ENCODE results near the gene DISC1.

The DISC1 gene

DNA sequence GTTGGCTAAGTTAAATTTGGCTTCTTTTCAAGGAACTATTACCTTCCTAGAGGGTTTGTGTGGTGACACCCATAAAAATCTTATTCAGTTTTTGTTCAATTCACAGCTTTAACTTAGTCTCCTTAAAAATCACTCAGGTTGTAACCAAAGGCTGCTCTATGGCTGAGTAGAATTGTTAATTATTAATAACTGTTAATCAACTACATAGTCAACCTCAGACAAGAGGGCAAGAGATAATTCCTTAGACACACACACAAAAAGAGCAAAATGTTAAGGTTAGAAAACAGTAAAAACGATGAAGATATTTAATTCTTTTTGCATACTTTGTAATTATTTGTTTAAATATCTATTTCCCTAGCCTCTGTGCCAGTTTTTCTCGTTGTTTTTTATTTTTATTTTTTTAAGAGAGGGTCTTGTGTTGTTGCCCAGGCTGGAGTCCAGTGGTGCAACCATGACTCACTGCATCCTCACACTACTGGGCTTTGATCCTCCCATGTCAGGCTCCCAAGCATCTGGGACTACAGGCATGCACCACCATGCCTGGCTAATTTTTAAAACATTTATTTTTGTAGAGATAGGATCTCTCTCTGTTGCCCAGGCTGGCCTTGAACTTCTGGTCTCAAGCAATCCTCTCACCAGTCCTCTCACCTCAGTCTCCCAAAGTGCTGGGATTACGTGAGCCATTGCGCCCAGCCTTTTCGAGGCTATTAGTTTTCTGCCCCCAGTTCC, 215.2 kb downstream of the DISC1 start:
- ATAC-seq: no peak
- TF ChIP-seq SNAI2 (CRISPR knock-in tag; IDR thresholded peaks at IDR 0.05): no peak
- no peak for TF ChIP-seq TSHZ2 (CRISPR knock-in tag; IDR thresholded peaks at IDR 0.05)

DNA sequence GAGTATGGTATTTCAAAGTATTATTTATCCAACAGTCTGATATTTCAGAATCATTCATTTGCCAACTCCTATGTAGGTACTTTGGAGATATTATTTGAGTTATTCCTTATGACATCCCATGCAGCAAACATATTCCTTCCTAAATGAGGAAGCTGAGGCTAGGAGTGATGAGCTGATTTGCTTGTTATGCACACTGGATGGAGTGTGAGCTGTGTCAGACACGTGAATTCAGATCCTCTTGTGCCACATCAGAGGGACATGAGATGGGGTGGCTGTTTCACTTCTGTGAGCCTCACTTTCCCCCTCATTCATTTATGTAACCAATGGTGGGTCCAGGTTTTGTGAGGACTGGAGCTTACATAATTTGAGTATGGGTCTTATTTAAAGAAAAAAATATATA, 215.9 kb downstream of the DISC1 start:
- TF ChIP-seq TCF4 (CRISPR knock-in tag; IDR thresholded peaks at IDR 0.05; ENCODE audit: borderline replicate concordance) (no peak), ZFP3 (CRISPR knock-in tag; IDR thresholded peaks at IDR 0.05) (no peak), CSDC2 (CRISPR knock-in tag; IDR thresholded peaks at IDR 0.05) (no peak), TOX (CRISPR knock-in tag; IDR thresholded peaks at IDR 0.05; ENCODE audit: borderline replicate concordance) (no peak), ZC3H10 (CRISPR knock-in tag; IDR thresholded peaks at IDR 0.05) (no peak), ZNF8 (CRISPR knock-in tag; IDR thresholded peaks at IDR 0.05) (no peak), OSR1 (CRISPR knock-in tag; IDR thresholded peaks at IDR 0.05) (no peak), ZNF70 (CRISPR knock-in tag; IDR thresholded peaks at IDR 0.05) (no peak), ZNF565 (CRISPR knock-in tag; conservative IDR thresholded peaks at IDR 0.05; ENCODE audit: low read depth) (no peak), ESRRG (CRISPR knock-in tag; IDR thresholded peaks at IDR 0.05) (no peak), ISL1 (CRISPR knock-in tag; IDR thresholded peaks at IDR 0.05) (no peak), PPARA (CRISPR knock-in tag; IDR thresholded peaks at IDR 0.05; ENCODE audit: borderline replicate concordance) (no peak)
- TF ChIP-seq, protein P1, sequence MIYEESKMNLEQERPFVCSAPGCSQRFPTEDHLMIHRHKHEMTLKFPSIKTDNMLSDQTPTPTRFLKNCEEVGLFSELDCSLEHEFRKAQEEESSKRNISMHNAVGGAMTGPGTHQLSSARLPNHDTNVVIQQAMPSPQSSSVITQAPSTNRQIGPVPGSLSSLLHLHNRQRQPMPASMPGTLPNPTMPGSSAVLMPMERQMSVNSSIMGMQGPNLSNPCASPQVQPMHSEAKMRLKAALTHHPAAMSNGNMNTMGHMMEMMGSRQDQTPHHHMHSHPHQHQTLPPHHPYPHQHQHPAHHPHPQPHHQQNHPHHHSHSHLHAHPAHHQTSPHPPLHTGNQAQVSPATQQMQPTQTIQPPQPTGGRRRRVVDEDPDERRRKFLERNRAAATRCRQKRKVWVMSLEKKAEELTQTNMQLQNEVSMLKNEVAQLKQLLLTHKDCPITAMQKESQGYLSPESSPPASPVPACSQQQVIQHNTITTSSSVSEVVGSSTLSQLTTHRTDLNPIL (CRISPR knock-in tag; IDR thresholded peaks at IDR 0.05; ENCODE audit: low read depth): no peak
- ATAC-seq: no peak

GRCh38 chr1:231844986-231845502, 218.5 kb downstream of the DISC1 start:
- ATAC-seq: peak; percentile 32; the same call in 1 of the 3 replicates
- no peak for TF ChIP-seq ISL1 (CRISPR knock-in tag; IDR thresholded peaks at IDR 0.05)
- no peak for TF ChIP-seq ZC3H10 (CRISPR knock-in tag; IDR thresholded peaks at IDR 0.05)
- TF ChIP-seq BACH2 (CRISPR knock-in tag; IDR thresholded peaks at IDR 0.05; ENCODE audit: borderline replicate concordance): no peak
- no peak for TF ChIP-seq PATZ1 (CRISPR knock-in tag; IDR thresholded peaks at IDR 0.05; ENCODE audit: borderline replicate concordance)
- TF ChIP-seq ARNTL (CRISPR knock-in tag; IDR thresholded peaks at IDR 0.05; ENCODE audit: borderline replicate concordance, low read depth): no peak
- no peak for TF ChIP-seq ZNF70 (CRISPR knock-in tag; IDR thresholded peaks at IDR 0.05)
- TF ChIP-seq TCF4 (CRISPR knock-in tag; IDR thresholded peaks at IDR 0.05; ENCODE audit: borderline replicate concordance): no peak

DNA sequence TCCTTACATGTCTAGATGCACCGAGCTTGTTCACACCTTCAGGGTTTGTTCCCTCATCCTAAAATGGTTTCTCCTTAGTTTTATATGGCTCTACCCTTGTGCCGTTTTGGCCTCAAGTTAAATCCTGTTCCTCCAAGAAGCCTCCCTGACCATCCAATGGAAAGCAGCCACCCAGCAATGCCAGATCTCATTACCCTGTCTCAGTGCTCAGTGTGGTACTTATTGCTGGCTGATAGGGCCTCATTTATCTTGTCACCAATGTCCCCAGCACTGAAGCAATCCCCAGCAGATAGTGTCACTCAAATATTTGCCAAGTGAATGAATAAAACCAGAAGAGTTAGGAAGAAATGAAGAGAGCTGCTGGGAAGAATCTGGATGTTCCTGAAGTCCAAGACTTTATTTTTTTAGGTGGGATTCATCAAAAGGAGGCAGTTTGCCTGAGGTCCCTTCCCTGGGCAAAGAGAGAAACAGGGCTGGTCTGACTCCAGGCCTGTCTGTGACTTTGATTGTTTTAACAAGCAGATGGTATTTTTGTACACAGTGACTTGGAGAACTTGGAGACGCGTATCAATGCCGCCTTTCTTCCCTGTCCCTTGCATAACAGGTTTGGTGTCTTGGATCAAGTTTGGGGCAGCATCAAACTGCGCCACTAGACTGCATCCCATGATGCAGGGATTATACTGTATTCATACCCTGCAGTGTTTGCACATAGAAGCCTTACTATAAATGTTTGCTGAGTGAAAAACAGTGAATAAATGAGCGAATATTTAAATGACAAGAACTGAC, 221.2 kb downstream of the DISC1 start:
- ATAC-seq: no peak
- no peak for TF ChIP-seq OSR1 (CRISPR knock-in tag; IDR thresholded peaks at IDR 0.05)
- TF ChIP-seq GLIS3 (CRISPR knock-in tag; IDR thresholded peaks at IDR 0.05): no peak
- no peak for TF ChIP-seq PPARA (CRISPR knock-in tag; IDR thresholded peaks at IDR 0.05; ENCODE audit: borderline replicate concordance)
- no peak for TF ChIP-seq ESRRG (CRISPR knock-in tag; IDR thresholded peaks at IDR 0.05)
- TF ChIP-seq TCF4 (CRISPR knock-in tag; IDR thresholded peaks at IDR 0.05; ENCODE audit: borderline replicate concordance): no peak
- no peak for TF ChIP-seq TSHZ2 (CRISPR knock-in tag; IDR thresholded peaks at IDR 0.05)
- TF ChIP-seq, protein P1 (CRISPR knock-in tag; IDR thresholded peaks at IDR 0.05; ENCODE audit: low read depth): no peak
- TF ChIP-seq ZNF565 (CRISPR knock-in tag; conservative IDR thresholded peaks at IDR 0.05; ENCODE audit: low read depth): no peak
- TF ChIP-seq ZFP30 (CRISPR knock-in tag; IDR thresholded peaks at IDR 0.05): no peak
- no peak for TF ChIP-seq ZNF70 (CRISPR knock-in tag; IDR thresholded peaks at IDR 0.05)
- TF ChIP-seq, protein P2, sequence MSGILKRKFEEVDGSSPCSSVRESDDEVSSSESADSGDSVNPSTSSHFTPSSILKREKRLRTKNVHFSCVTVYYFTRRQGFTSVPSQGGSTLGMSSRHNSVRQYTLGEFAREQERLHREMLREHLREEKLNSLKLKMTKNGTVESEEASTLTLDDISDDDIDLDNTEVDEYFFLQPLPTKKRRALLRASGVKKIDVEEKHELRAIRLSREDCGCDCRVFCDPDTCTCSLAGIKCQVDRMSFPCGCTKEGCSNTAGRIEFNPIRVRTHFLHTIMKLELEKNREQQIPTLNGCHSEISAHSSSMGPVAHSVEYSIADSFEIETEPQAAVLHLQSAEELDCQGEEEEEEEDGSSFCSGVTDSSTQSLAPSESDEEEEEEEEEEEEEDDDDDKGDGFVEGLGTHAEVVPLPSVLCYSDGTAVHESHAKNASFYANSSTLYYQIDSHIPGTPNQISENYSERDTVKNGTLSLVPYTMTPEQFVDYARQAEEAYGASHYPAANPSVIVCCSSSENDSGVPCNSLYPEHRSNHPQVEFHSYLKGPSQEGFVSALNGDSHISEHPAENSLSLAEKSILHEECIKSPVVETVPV (CRISPR knock-in tag; IDR thresholded peaks at IDR 0.05): no peak
